HEK293 (cell line): Measurements from ENCODE around the gene DTWD2.

Source experiments
- CTCF ChIA-PET: fragments of 350-600 bp; formaldehyde crosslinking; extraction: SDS; loops from one replicate; lab custom pipeline; 2021; ENCODE audit warnings: antibody characterized with exemption; lab: Yijun Ruan, JAX
- POLR2A ChIA-PET: fragments of 300-600 bp; formaldehyde crosslinking; extraction: SDS; loops from one replicate; lab custom pipeline; 2020; ENCODE audit warnings: antibody characterized with exemption, inconsistent platforms; lab: Yijun Ruan, JAX
- H3K27ac ChIP-seq: fragments of 200-500 bp; sonication (Bioruptor generic); 2 replicates; pipeline ENCODE4 v1.5.1; 2014; ENCODE audit warnings: low read depth, low read length, control low read depth, inconsistent platforms; ENCODE audit errors: extremely low read depth
- H3K36me3 ChIP-seq, 2 experiments: fragments of 200-500 bp in 1 of 2; sonication (Bioruptor generic) in 1 of 2; 1 replicate in 1 of 2; 2 replicates in 1 of 2; pipeline ENCODE4 v1.5.1; 2014 to 2017; ENCODE audit warnings: inconsistent platforms in 2 of 2, low read length in 2 of 2; ENCODE audit not compliant: control insufficient read depth in 2 of 2, insufficient read depth in 1 of 2
- H3K4me1 ChIP-seq: fragments of 200-500 bp; sonication (Bioruptor generic); 2 replicates; pipeline ENCODE4 v1.5.1; 2014; ENCODE audit warnings: mild to moderate bottlenecking, low read length, inconsistent platforms; ENCODE audit not compliant: control insufficient read depth, insufficient read depth
- H3K4me3 ChIP-seq: 2 replicates; pipeline ENCODE4 v1.5.1; 2011; ENCODE audit warnings: low read depth, mild to moderate bottlenecking, control low read depth, low read length, moderate library complexity
- H3K9me3 ChIP-seq: fragments of 200-500 bp; sonication (Bioruptor generic); 2 replicates; pipeline ENCODE4 v1.5.1; 2014; ENCODE audit warnings: low read depth, low read length, inconsistent platforms; ENCODE audit not compliant: control insufficient read depth, insufficient read depth
- FEZF1 ChIP-seq: fragments of 450-650 bp; formaldehyde crosslinking; IDR thresholded peaks from 2 replicates; pipeline ENCODE4 v1.5.1; 2016; ENCODE audit warnings: missing biosample characterization, missing genetic modification characterization
- GLI4 ChIP-seq: fragments of 450-650 bp; formaldehyde crosslinking; IDR thresholded peaks from 2 replicates; pipeline ENCODE4 v1.5.1; 2016; ENCODE audit warnings: missing biosample characterization, missing genetic modification characterization
- REPIN1 ChIP-seq: fragments of 450-650 bp; formaldehyde crosslinking; IDR thresholded peaks from 2 replicates; pipeline ENCODE4 v1.5.1; 2017; ENCODE audit warnings: missing biosample characterization, missing genetic modification characterization, low read depth
- WT1 ChIP-seq: fragments of 450-650 bp; formaldehyde crosslinking; IDR thresholded peaks from 2 replicates; pipeline ENCODE4 v1.5.1; 2016; ENCODE audit warnings: missing biosample characterization, missing genetic modification characterization
- YY2 ChIP-seq: fragments of 450-650 bp; formaldehyde crosslinking; IDR thresholded peaks from 2 replicates; pipeline ENCODE4 v1.5.1; 2016; ENCODE audit warnings: missing biosample characterization, missing genetic modification characterization
- ZBTB49 ChIP-seq: fragments of 450-650 bp; formaldehyde crosslinking; IDR thresholded peaks from 2 replicates; pipeline ENCODE4 v1.5.1; 2016; ENCODE audit warnings: missing biosample characterization, missing genetic modification characterization, low read depth
- ZEB2 ChIP-seq: fragments of 450-650 bp; formaldehyde crosslinking; IDR thresholded peaks from 2 replicates; pipeline ENCODE4 v1.5.1; 2016; ENCODE audit warnings: missing biosample characterization, missing genetic modification characterization
- ZFHX2 ChIP-seq: fragments of 450-650 bp; formaldehyde crosslinking; conservative IDR thresholded peaks from 2 replicates; pipeline ENCODE4 v1.5.1; 2016; ENCODE audit warnings: missing biosample characterization, missing genetic modification characterization
- ZFP37 ChIP-seq: fragments of 450-650 bp; formaldehyde crosslinking; IDR thresholded peaks from 2 replicates; pipeline ENCODE4 v1.5.1; 2016; ENCODE audit warnings: missing biosample characterization, missing genetic modification characterization
- ZNF10 ChIP-seq: fragments of 450-650 bp; formaldehyde crosslinking; IDR thresholded peaks from 2 replicates; pipeline ENCODE4 v1.5.1; 2017; ENCODE audit warnings: missing biosample characterization, missing genetic modification characterization
- ZNF133 ChIP-seq: fragments of 450-650 bp; formaldehyde crosslinking; IDR thresholded peaks from 2 replicates; pipeline ENCODE4 v1.5.1; 2016; ENCODE audit warnings: missing biosample characterization, missing genetic modification characterization
- ZNF184 ChIP-seq: fragments of 450-650 bp; IDR thresholded peaks from 2 replicates; pipeline ENCODE4 v1.5.1; 2018; ENCODE audit warnings: missing biosample characterization, mild to moderate bottlenecking, missing genetic modification characterization
- ZNF223 ChIP-seq: fragments of 450-650 bp; formaldehyde crosslinking; IDR thresholded peaks from 2 replicates; pipeline ENCODE4 v1.5.1; 2016; ENCODE audit warnings: missing biosample characterization, missing genetic modification characterization
- ZNF311 ChIP-seq: fragments of 450-650 bp; formaldehyde crosslinking; IDR thresholded peaks from 2 replicates; pipeline ENCODE4 v1.5.1; 2017; ENCODE audit warnings: missing biosample characterization, missing genetic modification characterization, borderline replicate concordance
- ZNF335 ChIP-seq: fragments of 450-650 bp; formaldehyde crosslinking; conservative IDR thresholded peaks from 2 replicates; pipeline ENCODE4 v1.5.1; 2016; ENCODE audit warnings: missing biosample characterization, missing genetic modification characterization
- ZNF350 ChIP-seq: fragments of 450-650 bp; formaldehyde crosslinking; IDR thresholded peaks from 2 replicates; pipeline ENCODE4 v1.5.0; 2017; ENCODE audit warnings: missing biosample characterization, mild to moderate bottlenecking, missing genetic modification characterization
- ZNF394 ChIP-seq: fragments of 450-650 bp; formaldehyde crosslinking; IDR thresholded peaks from 2 replicates; pipeline ENCODE4 v1.5.1; 2016; ENCODE audit warnings: missing biosample characterization, missing genetic modification characterization, mild to moderate bottlenecking, moderate library complexity, borderline replicate concordance
- ZNF48 ChIP-seq: fragments of 450-650 bp; formaldehyde crosslinking; IDR thresholded peaks from 2 replicates; pipeline ENCODE4 v1.5.1; 2016; ENCODE audit warnings: missing biosample characterization, missing genetic modification characterization
- ZNF518A ChIP-seq: fragments of 450-650 bp; formaldehyde crosslinking; conservative IDR thresholded peaks from 2 replicates; pipeline ENCODE4 v1.5.1; 2016; ENCODE audit warnings: low read depth, missing biosample characterization, missing genetic modification characterization
- ZNF585B ChIP-seq: fragments of 450-650 bp; formaldehyde crosslinking; IDR thresholded peaks from 2 replicates; pipeline ENCODE4 v1.5.1; 2016; ENCODE audit warnings: missing biosample characterization, missing genetic modification characterization
- ZNF624 ChIP-seq: fragments of 450-650 bp; formaldehyde crosslinking; IDR thresholded peaks from 2 replicates; pipeline ENCODE4 v1.5.1; 2017; ENCODE audit warnings: missing biosample characterization, missing genetic modification characterization
- ZNF747 ChIP-seq: fragments of 450-650 bp; formaldehyde crosslinking; IDR thresholded peaks from 2 replicates; pipeline ENCODE4 v1.5.1; 2016; ENCODE audit warnings: missing biosample characterization, missing genetic modification characterization
- ZNF777 ChIP-seq: fragments of 450-650 bp; formaldehyde crosslinking; IDR thresholded peaks from 2 replicates; pipeline ENCODE4 v1.5.1; 2017; ENCODE audit warnings: missing biosample characterization, missing genetic modification characterization, borderline replicate concordance
- TF ChIP-seq, protein P1 (sequence below): fragments of 450-650 bp; formaldehyde crosslinking; IDR thresholded peaks from 2 replicates; pipeline ENCODE4 v1.5.1; 2016; ENCODE audit warnings: missing biosample characterization, missing genetic modification characterization

Gene DTWD2

GRCh38 chr5:119036101-119036762 lies 47.9 kb upstream of the DTWD2 start (continued):
- peak; percentile 19; the same call in 1 of the 2 replicates for TF ChIP-seq ZNF394 (tag by site-specific recombination)
- peak; percentile 75; the same call in 1 of the 2 replicates for TF ChIP-seq ZNF10 (tag by site-specific recombination)
- no peak for TF ChIP-seq ZNF311 (tag by site-specific recombination)
- TF ChIP-seq ZNF585B: no peak
- no peak for TF ChIP-seq ZFP37 (tag by site-specific recombination)
- no peak for TF ChIP-seq ZFHX2 (tag by site-specific recombination)
- no peak for TF ChIP-seq ZNF777 (tag by site-specific recombination)
- 0 out of 2 replicates have a peak, but pooled peaks have one; percentile 18 for TF ChIP-seq ZNF335 (tag by site-specific recombination)
- TF ChIP-seq ZNF48 (tag by site-specific recombination): no peak
- TF ChIP-seq GLI4 (tag by site-specific recombination): no peak
- TF ChIP-seq FEZF1: no peak
- TF ChIP-seq ZNF518A (tag by site-specific recombination): no peak
- no peak for TF ChIP-seq ZNF133 (tag by site-specific recombination)
- no peak for TF ChIP-seq ZNF624 (tag by site-specific recombination)
- no peak for TF ChIP-seq ZBTB49 (tag by site-specific recombination)
- TF ChIP-seq REPIN1 (tag by site-specific recombination): no peak

DNA sequence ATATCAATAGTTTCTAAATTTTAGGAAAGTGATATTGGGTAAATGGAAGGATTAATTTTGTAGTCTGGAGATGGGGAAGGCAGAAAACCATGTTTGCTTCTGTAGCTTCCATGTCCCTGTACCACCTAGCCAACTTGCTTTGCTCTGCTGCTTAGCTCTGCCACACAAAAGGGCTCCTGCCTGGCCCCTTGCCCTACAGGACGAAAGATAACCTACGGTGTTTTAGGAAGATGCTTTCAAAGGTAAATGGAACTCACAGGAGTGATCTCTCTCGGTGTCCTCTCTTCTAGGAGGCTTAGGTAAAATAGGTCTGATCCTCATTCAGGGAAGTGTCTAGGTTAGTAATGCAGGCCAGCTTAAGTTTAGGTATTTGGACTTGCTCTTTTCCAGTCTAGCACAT lies 44.8 kb upstream of the DTWD2 start:
- ChIA-PET POLR2A (no interaction called here), CTCF (interaction anchor here (1.4 kb wide), 1 partner anchor 379 kb away, joined by 3 read pairs; no protein-coding TSS in a partner anchor)
- H3K4me3 ChIP-seq: no peak overlapping the region
- no peak overlapping the region for H3K27ac ChIP-seq
- TF ChIP-seq ZNF747 (tag by site-specific recombination) (no peak), ZNF223 (tag by site-specific recombination) (no peak), ZNF184 (tag by site-specific recombination) (no peak), YY2 (tag by site-specific recombination) (no peak), ZEB2 (tag by site-specific recombination) (no peak), WT1 (tag by site-specific recombination) (no peak), ZNF350 (tag by site-specific recombination) (no peak)
- TF ChIP-seq, protein P1, sequence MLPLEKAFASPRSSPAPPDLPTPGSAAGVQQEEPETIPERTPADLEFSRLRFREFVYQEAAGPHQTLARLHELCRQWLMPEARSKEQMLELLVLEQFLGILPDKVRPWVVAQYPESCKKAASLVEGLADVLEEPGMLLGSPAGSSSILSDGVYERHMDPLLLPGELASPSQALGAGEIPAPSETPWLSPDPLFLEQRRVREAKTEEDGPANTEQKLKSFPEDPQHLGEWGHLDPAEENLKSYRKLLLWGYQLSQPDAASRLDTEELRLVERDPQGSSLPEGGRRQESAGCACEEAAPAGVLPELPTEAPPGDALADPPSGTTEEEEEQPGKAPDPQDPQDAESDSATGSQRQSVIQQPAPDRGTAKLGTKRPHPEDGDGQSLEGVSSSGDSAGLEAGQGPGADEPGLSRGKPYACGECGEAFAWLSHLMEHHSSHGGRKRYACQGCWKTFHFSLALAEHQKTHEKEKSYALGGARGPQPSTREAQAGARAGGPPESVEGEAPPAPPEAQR (tag by site-specific recombination): no peak
- H3K9me3 ChIP-seq: no peaks in the 10 kb centered on the region
- no peaks in the 10 kb centered on the region for H3K4me1 ChIP-seq
- no peaks in the 10 kb centered on the region for H3K36me3 ChIP-seq
